Activated CD4-positive, alpha-beta T cell treated with anti-CD3 and anti-CD28 coated beads, Interleukin-2, amount 10 ng/mL, durations not matched to agents 7 days and 5 days (primary cell): ENCODE data around the gene RPL35A. TPM values are rescaled to one million over a fixed set of nuclear protein-coding genes. Genes with fewer than 3 reads are reported as not detected.
"Not testable (repeated sequence)": the region's sequence is repeated elsewhere in the genome, so short reads cannot be mapped to it uniquely, and the experiment has no call there.

Experiments used
- CTCF ChIA-PET: fragments of 350-600 bp; sonication (Branson Sonifier 250); formaldehyde crosslinking; loops from one replicate; lab custom pipeline; 2021; ENCODE audit warnings: antibody characterized with exemption; lab: Charles Lee
- POLR2A ChIA-PET: fragments of 350-600 bp; sonication (Branson Sonifier 250); formaldehyde crosslinking; loops from one replicate; lab custom pipeline; 2021; ENCODE audit warnings: antibody characterized with exemption; lab: Charles Lee
- DNase-seq: peaks from one replicate; pipeline ENCODE4 v3.0.0-alpha.2; 2020
- H3K27ac Mint-ChIP-seq: one replicate; pipeline ENCODE4 v1.8.0; 2021; ENCODE audit warnings: mild to moderate bottlenecking, moderate library complexity, mixed read lengths
- H3K27me3 Mint-ChIP-seq: one replicate; pipeline ENCODE4 v1.8.0; 2021; ENCODE audit warnings: mixed read lengths
- H3K36me3 Mint-ChIP-seq: one replicate; pipeline ENCODE4 v1.8.0; 2021; ENCODE audit warnings: low read depth, mixed read lengths
- H3K4me1 Mint-ChIP-seq: one replicate; pipeline ENCODE4 v1.8.0; 2021; ENCODE audit warnings: mixed read lengths
- H3K4me3 Mint-ChIP-seq: one replicate; pipeline ENCODE4 v1.8.0; 2021; ENCODE audit warnings: mild to moderate bottlenecking, moderate library complexity, mixed read lengths
- H3K9me3 Mint-ChIP-seq: one replicate; pipeline ENCODE4 v1.8.0; 2021; ENCODE audit warnings: mixed read lengths
- total RNA-seq, 2 experiments: library from RNA; stranded (reverse); gene quantifications; one replicate each; pipeline ENCODE4 v1.2.3, GENCODE V29; 2021

The RPL35A gene
- total RNA-seq = 100 to 1,000 TPM; 926 to 993 TPM

- POLR2A ChIA-PET = no interaction called here
- peak within 1 kb of the TSS; percentile 94 for H3K4me3 Mint-ChIP-seq
- H3K4me1 Mint-ChIP-seq = peaks cover 47% of the 10 kb centered on the region
- H3K36me3 Mint-ChIP-seq = peaks cover 43% of the 10 kb centered on the region
- peak; percentile 88 for DNase-seq
- peak within 1 kb of the TSS; percentile 96 for H3K27ac Mint-ChIP-seq
- no peaks in the 10 kb centered on the region for H3K9me3 Mint-ChIP-seq
- H3K27me3 Mint-ChIP-seq = no peaks in the 10 kb centered on the region
- CTCF ChIA-PET = interaction anchor here (1.0 to 1.2 kb wide), 3 partner anchors 16 to 100 kb away, joined by 3 read pairs; no protein-coding TSS in a partner anchor
Observed at GRCh38 chr3:197949778-197950676, at the start of gene RPL35A. Gene RPL35A, plus strand, starts transcription at chr3:197950190. Its CDS starts 778 bp downstream, at chr3:197950968.

GRCh38 chr3:197901626-197902025, 48.4 kb upstream of the RPL35A start:
- no peaks in the 10 kb centered on the region for H3K27me3 Mint-ChIP-seq
- DNase-seq = no peak
- ChIA-PET CTCF (interaction anchor here (0.6 to 1.5 kb wide), 3 partner anchors 12 to 36 kb away, joined by 3 read pairs; no protein-coding TSS in a partner anchor), POLR2A (no interaction called here)
- no peak overlapping the region for H3K27ac Mint-ChIP-seq
- H3K4me1 Mint-ChIP-seq = peaks cover 7% of the 10 kb centered on the region
- no peaks in the 10 kb centered on the region for H3K36me3 Mint-ChIP-seq
- no peak overlapping the region for H3K4me3 Mint-ChIP-seq
- H3K9me3 Mint-ChIP-seq = no peaks in the 10 kb centered on the region

- Mint-ChIP-seq H3K27ac (no peak overlapping the region), H3K36me3 (no peaks in the 10 kb centered on the region)
- POLR2A ChIA-PET = no interaction called here
Observed at GRCh38 chr3:197906023-197906849, 43.8 kb upstream of the RPL35A start.

GRCh38 chr3:197906850-197907187, 43.2 kb upstream of the RPL35A start:
- no peaks in the 10 kb centered on the region for H3K36me3 Mint-ChIP-seq

More at GRCh38 chr3:197906023-197906849, 43.8 kb upstream of the RPL35A start:
- peak; percentile 82 for DNase-seq
- no peak overlapping the region for H3K4me3 Mint-ChIP-seq
- H3K27me3 Mint-ChIP-seq = no peaks in the 10 kb centered on the region
- H3K9me3 Mint-ChIP-seq = no peaks in the 10 kb centered on the region
- H3K4me1 Mint-ChIP-seq = peaks cover 7% of the 10 kb centered on the region
- CTCF ChIA-PET = interaction anchor here (0.6 to 2.4 kb wide), 17 partner anchors 9 to 174 kb away, joined by 3 to 13 read pairs (median 4); partner anchors contain the start of gene RPL35A

GRCh38 chr3:197907196-197907595, 42.8 kb upstream of the RPL35A start:
- H3K27ac Mint-ChIP-seq = no peak overlapping the region
- ChIA-PET POLR2A (no interaction called here), CTCF (interaction anchor here (0.7 to 2.4 kb wide), 5 partner anchors 9 to 126 kb away, joined by 3 to 13 read pairs (median 5); no protein-coding TSS in a partner anchor)
- H3K9me3 Mint-ChIP-seq = no peaks in the 10 kb centered on the region
- H3K36me3 Mint-ChIP-seq = no peaks in the 10 kb centered on the region
- no peak overlapping the region for H3K4me3 Mint-ChIP-seq
- peaks cover 7% of the 10 kb centered on the region for H3K4me1 Mint-ChIP-seq
- no peak for DNase-seq
- no peaks in the 10 kb centered on the region for H3K27me3 Mint-ChIP-seq

More at GRCh38 chr3:197906850-197907187, 43.2 kb upstream of the RPL35A start:
- ChIA-PET CTCF (interaction anchor here (0.7 to 2.4 kb wide), 5 partner anchors 9 to 126 kb away, joined by 3 to 13 read pairs (median 5); no protein-coding TSS in a partner anchor), POLR2A (no interaction called here)
- Mint-ChIP-seq H3K9me3 (no peaks in the 10 kb centered on the region), H3K27me3 (no peaks in the 10 kb centered on the region), H3K27ac (no peak overlapping the region), H3K4me3 (no peak overlapping the region), H3K4me1 (peaks cover 7% of the 10 kb centered on the region)
- no peak for DNase-seq

GRCh38 chr3:197908550-197908949, 41.4 kb upstream of the RPL35A start:
- DNase-seq, H3K4me1 Mint-ChIP-seq, H3K9me3 Mint-ChIP-seq, H3K36me3 Mint-ChIP-seq, CTCF ChIA-PET, H3K27ac Mint-ChIP-seq, H3K4me3 Mint-ChIP-seq, H3K27me3 Mint-ChIP-seq, POLR2A ChIA-PET: not testable (repeated sequence)

GRCh38 chr3:197908957-197909701, 40.9 kb upstream of the RPL35A start:
- Mint-ChIP-seq H3K4me1 (peaks cover 7% of the 10 kb centered on the region), H3K36me3 (no peaks in the 10 kb centered on the region), H3K4me3 (no peak overlapping the region), H3K27ac (no peak overlapping the region), H3K9me3 (no peaks in the 10 kb centered on the region), H3K27me3 (no peaks in the 10 kb centered on the region)
- DNase-seq = no peak
- CTCF ChIA-PET = no interaction called here
- POLR2A ChIA-PET = no interaction called here

GRCh38 chr3:197912741-197913476, 37.1 kb upstream of the RPL35A start:
- H3K4me3 Mint-ChIP-seq = no peak overlapping the region
- no peak for DNase-seq
- POLR2A ChIA-PET = no interaction called here
- H3K9me3 Mint-ChIP-seq = no peaks in the 10 kb centered on the region
- CTCF ChIA-PET = interaction anchor here (0.7 to 1.1 kb wide), 3 partner anchors 10 to 385 kb away, joined by 3 read pairs; no protein-coding TSS in a partner anchor
- peaks cover 2% of the 10 kb centered on the region for H3K36me3 Mint-ChIP-seq
- H3K27me3 Mint-ChIP-seq = no peaks in the 10 kb centered on the region
- no peaks in the 10 kb centered on the region for H3K4me1 Mint-ChIP-seq
- H3K27ac Mint-ChIP-seq = no peak overlapping the region

GRCh38 chr3:197913641-197914380, 36.2 kb upstream of the RPL35A start:
- Mint-ChIP-seq H3K27ac (no peak overlapping the region), H3K9me3 (no peaks in the 10 kb centered on the region), H3K36me3 (peaks cover 2% of the 10 kb centered on the region), H3K4me1 (no peaks in the 10 kb centered on the region), H3K27me3 (no peaks in the 10 kb centered on the region), H3K4me3 (no peak overlapping the region)
- ChIA-PET POLR2A (no interaction called here), CTCF (interaction anchor here (1.8 to 3.9 kb wide), 2 partner anchors 7 to 10 kb away, joined by 4 to 13 read pairs; no protein-coding TSS in a partner anchor)
- no peak for DNase-seq

GRCh38 chr3:197921429-197922275, 28.3 kb upstream of the RPL35A start:
- H3K36me3 Mint-ChIP-seq, H3K4me1 Mint-ChIP-seq, DNase-seq, POLR2A ChIA-PET, H3K9me3 Mint-ChIP-seq, H3K4me3 Mint-ChIP-seq, CTCF ChIA-PET, H3K27me3 Mint-ChIP-seq, H3K27ac Mint-ChIP-seq: not testable (repeated sequence)
